Epithelial cell of prostate (primary cell): ENCODE results near the gene SSBP3.
"Not testable (repeated sequence)": the region's sequence is repeated elsewhere in the genome, so short reads cannot be mapped to it uniquely, and the experiment has no call there.

Experiments
- DNase-seq: peaks from one replicate; pipeline ENCODE4 v3.0.0-alpha.2; 2011; ENCODE audit warnings: low read depth, low spot score
- H3K27ac ChIP-seq: fragments of 450-650 bp; 2 replicates; pipeline ENCODE4 v1.5.1; 2017; ENCODE audit warnings: mild to moderate bottlenecking

SSBP3 gene

GRCh38 chr1:54396261-54396933, 9.8 kb downstream of the SSBP3 start:
- no peak for DNase-seq
- no peak overlapping the region for H3K27ac ChIP-seq

GRCh38 chr1:54395281-54395934, 10.8 kb downstream of the SSBP3 start:
- H3K27ac ChIP-seq: no peak overlapping the region

GRCh38 chr1:54394104-54394503, 12.1 kb downstream of the SSBP3 start:
- no peak overlapping the region for H3K27ac ChIP-seq
- DNase-seq: no peak

More at GRCh38 chr1:54395281-54395934, 10.8 kb downstream of the SSBP3 start:
- DNase-seq: no peak

GRCh38 chr1:54392401-54392800, 13.8 kb downstream of the SSBP3 start:
- no peak for DNase-seq
- H3K27ac ChIP-seq: no peak overlapping the region

GRCh38 chr1:54391450-54392209, 14.6 kb downstream of the SSBP3 start:
- H3K27ac ChIP-seq: no peak overlapping the region
- no peak for DNase-seq

GRCh38 chr1:54390655-54391054, 15.5 kb downstream of the SSBP3 start:
- DNase-seq: no peak
- no peak overlapping the region for H3K27ac ChIP-seq

GRCh38 chr1:54389608-54390007, 16.6 kb downstream of the SSBP3 start:
- DNase-seq, H3K27ac ChIP-seq: not testable (repeated sequence)

GRCh38 chr1:54387419-54387818, 18.8 kb downstream of the SSBP3 start:
- DNase-seq: no peak
- H3K27ac ChIP-seq: no peak overlapping the region

- DNase-seq: no peak
- H3K27ac ChIP-seq: no peak overlapping the region
Observed at GRCh38 chr1:54385727-54386022, 20.5 kb downstream of the SSBP3 start.

GRCh38 chr1:54384918-54385726, 21.1 kb downstream of the SSBP3 start:
- H3K27ac ChIP-seq: peak overlapping the region; percentile 5
- no peak for DNase-seq

GRCh38 chr1:54384471-54384870, 21.7 kb downstream of the SSBP3 start:
- no peak for DNase-seq
- no peak overlapping the region for H3K27ac ChIP-seq

- no peak for DNase-seq
- no peak overlapping the region for H3K27ac ChIP-seq
Observed at GRCh38 chr1:54381524-54381923, 24.7 kb downstream of the SSBP3 start.

GRCh38 chr1:54380290-54380882, 25.8 kb downstream of the SSBP3 start:
- no peak for DNase-seq

GRCh38 chr1:54379555-54380289, 26.5 kb downstream of the SSBP3 start:
- no peak for DNase-seq
- no peak overlapping the region for H3K27ac ChIP-seq

More at GRCh38 chr1:54380290-54380882, 25.8 kb downstream of the SSBP3 start:
- no peak overlapping the region for H3K27ac ChIP-seq

GRCh38 chr1:54378874-54379554, 27.2 kb downstream of the SSBP3 start:
- no peak for DNase-seq
- H3K27ac ChIP-seq: no peak overlapping the region

- no peak overlapping the region for H3K27ac ChIP-seq
- DNase-seq: no peak
Observed at GRCh38 chr1:54378157-54378873, 27.9 kb downstream of the SSBP3 start.

- no peak for DNase-seq
- H3K27ac ChIP-seq: no peak overlapping the region
Observed at GRCh38 chr1:54377040-54377691, 29.0 kb downstream of the SSBP3 start.
